Stimulated activated CD8-positive, alpha-beta memory T cell treated with anti-CD3 and anti-CD28 coated beads, Interleukin-7, amount 100 ng/mL, for 1 hour (primary cell): Measurements from ENCODE around the gene FJX1.

Experiments
- DNase-seq, 2 donors: peaks; one replicate each; pipeline ENCODE4 v3.0.0-alpha.2; 2020; ENCODE audit warnings: low read depth in 2 of 2

The FJX1 gene

GRCh38 chr11:35617687-35618496 lies at the start of gene FJX1:
Gene FJX1, plus strand, starts transcription at chr11:35618460. Its CDS starts 177 bp downstream, at chr11:35618637.
- DNase-seq: no peak

- DNase-seq: no peak
Measured at GRCh38 chr11:35571696-35572095, 46.6 kb upstream of the FJX1 start.

GRCh38 chr11:35579557-35580396 lies 38.5 kb upstream of the FJX1 start:
- no peak for DNase-seq

GRCh38 chr11:35580397-35580781 lies 37.9 kb upstream of the FJX1 start:
- no peak for DNase-seq

GRCh38 chr11:35582033-35582432 lies 36.2 kb upstream of the FJX1 start:
- no peak for DNase-seq

- DNase-seq: no peak
Measured at GRCh38 chr11:35583126-35583525, 35.1 kb upstream of the FJX1 start.

GRCh38 chr11:35583843-35584242 lies 34.4 kb upstream of the FJX1 start:
- no peak for DNase-seq

GRCh38 chr11:35584321-35584720 lies 33.9 kb upstream of the FJX1 start:
- DNase-seq: no peak

GRCh38 chr11:35585416-35585815 lies 32.8 kb upstream of the FJX1 start:
- no peak for DNase-seq

GRCh38 chr11:35586222-35586621 lies 32.0 kb upstream of the FJX1 start:
- no peak for DNase-seq

- no peak for DNase-seq
Measured at GRCh38 chr11:35587972-35588371, 30.3 kb upstream of the FJX1 start.

GRCh38 chr11:35588627-35589026 lies 29.6 kb upstream of the FJX1 start:
- no peak for DNase-seq

- DNase-seq: no peak
Measured at GRCh38 chr11:35589281-35589680, 29.0 kb upstream of the FJX1 start.

GRCh38 chr11:35590412-35590811 lies 27.8 kb upstream of the FJX1 start:
- no peak for DNase-seq

- DNase-seq: no peak
Measured at GRCh38 chr11:35593143-35593542, 25.1 kb upstream of the FJX1 start.

GRCh38 chr11:35594680-35595079 lies 23.6 kb upstream of the FJX1 start:
- DNase-seq: no peak

- no peak for DNase-seq
Measured at GRCh38 chr11:35598254-35599125, 19.8 kb upstream of the FJX1 start.

- no peak for DNase-seq
Measured at GRCh38 chr11:35600331-35600838, 17.9 kb upstream of the FJX1 start.

- DNase-seq: no peak
Measured at GRCh38 chr11:35602160-35602793, 16.0 kb upstream of the FJX1 start.

- no peak for DNase-seq
Measured at GRCh38 chr11:35602979-35603378, 15.3 kb upstream of the FJX1 start.

GRCh38 chr11:35605706-35606105 lies 12.6 kb upstream of the FJX1 start:
- DNase-seq: no peak
